NCI-H526 treated with DMSO at 0.1 percent for 48 hours (cell line): Measurements from ENCODE around the gene ZNF746.
"Not testable (repeated sequence)": the region's sequence is repeated elsewhere in the genome, so short reads cannot be mapped to it uniquely, and the experiment has no call there.

Experiments used
- DNase-seq: peaks from one replicate; lab custom pipeline; 2025; lab: John Stamatoyannopoulos, UW

Gene ZNF746

GRCh38 chr7:149459540-149460452 is 37.8 kb downstream of the ZNF746 start:
- no peak for DNase-seq

GRCh38 chr7:149459201-149459539 is 38.4 kb downstream of the ZNF746 start:
- no peak for DNase-seq

GRCh38 chr7:149458235-149458634 is 39.4 kb downstream of the ZNF746 start:
- DNase-seq: no peak

- DNase-seq: no peak
Measured at GRCh38 chr7:149457766-149458165, 39.8 kb downstream of the ZNF746 start.

- no peak for DNase-seq
Measured at GRCh38 chr7:149456506-149457421, 40.8 kb downstream of the ZNF746 start.

- DNase-seq: no peak
Measured at GRCh38 chr7:149455175-149455950, 42.2 kb downstream of the ZNF746 start.

- no peak for DNase-seq
Measured at GRCh38 chr7:149454750-149455149, 42.9 kb downstream of the ZNF746 start.

GRCh38 chr7:149454006-149454405 is 43.6 kb downstream of the ZNF746 start:
- no peak for DNase-seq

GRCh38 chr7:149450821-149451220 is 46.8 kb downstream of the ZNF746 start:
- DNase-seq: no peak

GRCh38 chr7:149449897-149450296 is 47.7 kb downstream of the ZNF746 start:
- no peak for DNase-seq

- no peak for DNase-seq
Measured at GRCh38 chr7:149448961-149449360, 48.6 kb downstream of the ZNF746 start.

- DNase-seq: not testable (repeated sequence)
Measured at GRCh38 chr7:149446026-149446425, 51.6 kb downstream of the ZNF746 start.

GRCh38 chr7:149444287-149444686 is 53.3 kb downstream of the ZNF746 start:
- DNase-seq: no peak

- DNase-seq: no peak
Measured at GRCh38 chr7:149443523-149443922, 54.1 kb downstream of the ZNF746 start.

GRCh38 chr7:149442924-149443323 is 54.7 kb downstream of the ZNF746 start:
- no peak for DNase-seq

GRCh38 chr7:149440222-149440621 is 57.4 kb downstream of the ZNF746 start:
- no peak for DNase-seq

- no peak for DNase-seq
Measured at GRCh38 chr7:149436358-149436757, 61.3 kb downstream of the ZNF746 start.

- no peak for DNase-seq
Measured at GRCh38 chr7:149433124-149433523, 64.5 kb downstream of the ZNF746 start.

- no peak for DNase-seq
Measured at GRCh38 chr7:149432121-149432691, 65.4 kb downstream of the ZNF746 start.

GRCh38 chr7:149431486-149432120 is 66.0 kb downstream of the ZNF746 start:
- DNase-seq: no peak

- no peak for DNase-seq
Measured at GRCh38 chr7:149430192-149430591, 67.4 kb downstream of the ZNF746 start.
